H54 (cell line): ENCODE results near the gene KCNAB2.

ENCODE experiments used
- DNase-seq: peaks from one replicate; pipeline ENCODE4 v3.0.0; 2011; ENCODE audit warnings: low spot score, mixed read lengths; ENCODE audit not compliant: insufficient read length
- FAIRE-seq: peaks from 3 replicates; lab custom pipeline; 2011; peaks lifted over from hg19 to GRCh38; lab: Jason Lieb, UNC
- POLR2A ChIP-seq: IDR thresholded peaks from 2 replicates; pipeline ENCODE4 v1.6.1; 2011; ENCODE audit warnings: low read depth, mild to moderate bottlenecking, low read length

KCNAB2 gene

DNA sequence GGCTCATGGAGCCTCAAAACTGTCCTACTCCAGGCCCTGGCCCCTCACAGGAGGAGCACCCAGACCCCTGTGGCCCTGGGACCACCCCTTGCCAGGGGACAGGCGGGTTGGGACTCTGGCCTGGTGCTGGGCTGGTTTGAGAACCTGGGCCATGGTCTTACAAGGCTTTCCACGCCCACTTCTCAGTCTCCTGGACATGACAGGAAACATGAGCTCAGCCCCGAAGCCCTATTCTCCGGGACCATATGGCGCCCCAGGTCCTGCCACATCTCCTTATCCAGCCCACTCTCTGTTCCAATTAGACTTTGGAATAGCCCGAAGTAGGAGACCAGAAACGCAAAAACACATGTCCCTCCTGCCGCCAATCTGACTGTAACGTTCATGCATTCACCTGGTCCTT lies 47.9 kb downstream of the KCNAB2 start:
- TF ChIP-seq POLR2A: no peak
- no peak for DNase-seq
- no peak for FAIRE-seq

GRCh38 chr1:6094246-6094645 lies 48.6 kb downstream of the KCNAB2 start:
- TF ChIP-seq POLR2A: no peak
- FAIRE-seq: no peak
- no peak for DNase-seq

GRCh38 chr1:6094801-6095505 lies 49.3 kb downstream of the KCNAB2 start:
- TF ChIP-seq POLR2A: no peak
- FAIRE-seq (no peak), DNase-seq (no peak)

GRCh38 chr1:6095511-6096242 lies 50.0 kb downstream of the KCNAB2 start:
- no peak for TF ChIP-seq POLR2A
- no peak for DNase-seq
- FAIRE-seq: no peak

- no peak for DNase-seq
- no peak for FAIRE-seq
- TF ChIP-seq POLR2A: no peak
Measured at GRCh38 chr1:6096243-6097116, 50.8 kb downstream of the KCNAB2 start.

- no peak for FAIRE-seq
- no peak for TF ChIP-seq POLR2A
- no peak for DNase-seq
Measured at GRCh38 chr1:6097117-6097595, 51.5 kb downstream of the KCNAB2 start.

GRCh38 chr1:6097824-6098223 lies 52.1 kb downstream of the KCNAB2 start:
- TF ChIP-seq POLR2A: no peak
- no peak for DNase-seq
- no peak for FAIRE-seq

GRCh38 chr1:6098303-6099215 lies 52.9 kb downstream of the KCNAB2 start:
- FAIRE-seq (no peak), DNase-seq (no peak)
- no peak for TF ChIP-seq POLR2A

- FAIRE-seq (no peak), DNase-seq (no peak)
- no peak for TF ChIP-seq POLR2A
Measured at GRCh38 chr1:6099297-6099696, 53.6 kb downstream of the KCNAB2 start.

GRCh38 chr1:6099787-6100765 lies 54.4 kb downstream of the KCNAB2 start:
- DNase-seq (no peak), FAIRE-seq (no peak)
- TF ChIP-seq POLR2A: no peak

- no peak for TF ChIP-seq POLR2A
- no peak for FAIRE-seq
Measured at GRCh38 chr1:6100861-6101783, 55.4 kb downstream of the KCNAB2 start.

More at GRCh38 chr1:6100861-6101783, 55.4 kb downstream of the KCNAB2 start:
- no peak for DNase-seq
